Mesendoderm (in vitro differentiated cells): ENCODE measurements around the gene AFF1.
A peak's percentile ranks its signal among the peaks of the same experiment; 100 is the strongest.

Experiments
- DNase-seq: peaks from one replicate; pipeline ENCODE4 v3.0.0; 2013
- H2AK5ac ChIP-seq: 2 replicates; pipeline ENCODE4 v1.6.1; 2013; ENCODE audit warnings: low read length, inconsistent platforms
- H2BK120ac ChIP-seq: 2 replicates; pipeline ENCODE4 v1.6.1; 2013; ENCODE audit warnings: low read depth, mild to moderate bottlenecking, low read length, moderate library complexity, mixed read lengths
- H2BK15ac ChIP-seq: replicated peaks from 2 replicates; pipeline ENCODE4 v1.6.1; 2013; ENCODE audit warnings: low read depth, mild to moderate bottlenecking, moderate library complexity
- H2BK5ac ChIP-seq: 2 replicates; pipeline ENCODE4 v1.6.1; 2013; ENCODE audit warnings: low read length, inconsistent platforms
- H3K18ac ChIP-seq: 2 replicates; pipeline ENCODE4 v1.6.1; 2013; ENCODE audit warnings: mild to moderate bottlenecking, low read length, mixed read lengths
- H3K23ac ChIP-seq: one replicate; pipeline ENCODE4 v1.6.1; 2013; ENCODE audit warnings: low read length
- H3K27ac ChIP-seq: 2 replicates; pipeline ENCODE4 v1.5.1; 2013; ENCODE audit warnings: low read depth, mild to moderate bottlenecking, inconsistent platforms, low read length, moderate library complexity
- H3K27me3 ChIP-seq: 2 replicates; pipeline ENCODE4 v1.6.1; 2013; ENCODE audit warnings: low read length, control low read depth, mild to moderate bottlenecking, inconsistent platforms; ENCODE audit not compliant: insufficient read depth, poor library complexity
- H3K36me3 ChIP-seq: 2 replicates; pipeline ENCODE4 v1.6.1; 2013; ENCODE audit warnings: low read length, inconsistent platforms; ENCODE audit not compliant: control insufficient read depth, insufficient read depth
- H3K4ac ChIP-seq: one replicate; pipeline ENCODE4 v1.6.1; 2013; ENCODE audit warnings: low read depth, mild to moderate bottlenecking, low read length, moderate library complexity
- H3K4me1 ChIP-seq: 2 replicates; pipeline ENCODE4 v1.6.1; 2013; ENCODE audit warnings: low read depth, low read length, inconsistent platforms; ENCODE audit not compliant: control insufficient read depth
- H3K4me2 ChIP-seq: 2 replicates; pipeline ENCODE4 v1.6.1; 2013; ENCODE audit warnings: low read length
- H3K4me3 ChIP-seq: 2 replicates; pipeline ENCODE4 v1.5.1; 2013; ENCODE audit warnings: mild to moderate bottlenecking, low read length
- H3K56ac ChIP-seq: one replicate; pipeline ENCODE4 v1.6.1; 2013; ENCODE audit warnings: low read length
- H3K79me1 ChIP-seq: 2 replicates; pipeline ENCODE4 v1.6.1; 2013; ENCODE audit warnings: low read length, inconsistent platforms
- H3K79me2 ChIP-seq: 2 replicates; pipeline ENCODE4 v1.6.1; 2013; ENCODE audit warnings: mild to moderate bottlenecking, low read length; ENCODE audit not compliant: control insufficient read depth, insufficient read depth
- H3K9ac ChIP-seq: 2 replicates; pipeline ENCODE4 v1.6.1; 2013; ENCODE audit warnings: low read length, inconsistent platforms
- H4K5ac ChIP-seq: one replicate; pipeline ENCODE4 v1.6.1; 2013; ENCODE audit warnings: low read length
- H4K8ac ChIP-seq: one replicate; pipeline ENCODE4 v1.6.1; 2013; ENCODE audit warnings: low read depth, mild to moderate bottlenecking, control low read depth, low read length, moderate library complexity
- WGBS: extraction: QIAGEN DNeasy Blood & Tissue Kit; methylation state at CpG from one replicate; pipeline ENCODE4 v1.1.7; 2013; ENCODE audit warnings: low lambda C conversion rate, missing lambda C conversion rate; ENCODE audit not compliant: insufficient coverage; ENCODE audit errors: extremely low coverage; 5-methylcytosine and 5-hydroxymethylcytosine counted together

The AFF1 gene

DNA sequence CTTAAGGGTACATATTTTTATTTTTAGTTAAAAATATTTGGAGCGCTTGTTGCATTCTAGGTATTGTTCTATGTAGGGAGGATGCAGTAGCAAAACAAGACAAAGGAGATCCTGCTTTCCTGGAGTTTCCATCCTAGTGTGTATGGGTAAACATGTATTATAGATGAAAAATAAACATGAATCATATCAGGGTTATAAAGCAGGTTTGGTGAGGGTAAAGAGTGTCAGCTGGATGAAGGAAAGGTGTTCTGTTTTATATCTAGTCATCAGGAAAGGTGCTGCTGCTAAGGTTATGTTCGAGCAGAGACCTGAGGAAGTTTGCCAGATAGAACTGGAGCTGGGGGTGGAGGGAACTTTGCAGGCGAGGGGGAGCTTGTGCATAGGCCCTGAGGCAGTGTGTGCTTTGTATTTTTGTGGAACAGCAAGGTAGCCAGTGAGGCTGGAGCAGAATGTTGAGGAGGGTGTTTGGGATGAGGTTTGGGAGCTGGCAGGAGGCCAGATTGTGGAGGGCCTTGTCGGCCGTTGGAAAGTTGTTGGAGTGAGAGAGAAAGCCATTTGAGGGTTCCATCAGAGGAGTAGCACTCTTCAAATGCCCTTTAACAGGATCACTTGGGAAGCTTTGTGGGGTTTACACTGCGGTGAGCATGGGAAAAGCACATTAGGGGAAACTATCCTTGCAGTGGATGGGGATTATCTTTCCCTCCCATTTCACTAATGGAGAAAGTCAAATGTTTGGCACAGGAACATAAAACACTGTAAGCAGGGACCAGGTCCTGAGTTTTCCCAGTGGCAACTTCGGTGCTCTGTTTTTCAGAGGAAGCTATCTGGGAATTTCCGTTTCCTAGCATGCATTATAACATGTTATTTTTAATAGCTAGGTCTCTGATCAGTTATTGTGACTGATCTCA is 35.9 kb downstream of the AFF1 start:
- Histone ChIP-seq H3K56ac (no peak overlapping the region), H4K8ac (no peak overlapping the region), H3K9ac (no peak overlapping the region), H2AK5ac (no peak overlapping the region), H3K79me1 (peaks cover 11% of the 10 kb centered on the region), H2BK5ac (no peak overlapping the region), H3K4me2 (no peak overlapping the region), H3K36me3 (no peaks in the 10 kb centered on the region), H3K4me1 (peaks cover 10% of the 10 kb centered on the region), H2BK15ac (no peak overlapping the region), H3K23ac (no peak overlapping the region), H3K18ac (no peak overlapping the region), H3K27me3 (no peaks in the 10 kb centered on the region), H3K79me2 (peaks cover 10% of the 10 kb centered on the region), H3K4ac (no peak overlapping the region), H2BK120ac (no peak overlapping the region), H3K4me3 (no peak overlapping the region), H4K5ac (no peak overlapping the region), H3K27ac (no peak overlapping the region)
- DNase-seq, result no peak
- no CpG with 5 or more reads among the region's 8 CpGs for WGBS

GRCh38 chr4:86971355-86971683 is 36.5 kb downstream of the AFF1 start:
- no peak overlapping the region for H3K23ac ChIP-seq
- DNase-seq, result no peak
- H3K27ac ChIP-seq, result no peak overlapping the region
- peaks cover 15% of the 10 kb centered on the region for H3K79me1 ChIP-seq
- no peak overlapping the region for H4K8ac ChIP-seq
- H2BK120ac ChIP-seq, result no peak overlapping the region
- no peak overlapping the region for H3K18ac ChIP-seq
- no peak overlapping the region for H4K5ac ChIP-seq
- no peak overlapping the region for H3K4me2 ChIP-seq
- H2AK5ac ChIP-seq, result no peak overlapping the region
- H2BK15ac ChIP-seq, result no peak overlapping the region
- H3K4ac ChIP-seq, result no peak overlapping the region
- no peaks in the 10 kb centered on the region for H3K27me3 ChIP-seq
- H3K79me2 ChIP-seq, result peaks cover 10% of the 10 kb centered on the region
- no peak overlapping the region for H2BK5ac ChIP-seq
- peaks cover 5% of the 10 kb centered on the region for H3K4me1 ChIP-seq
- H3K36me3 ChIP-seq, result no peaks in the 10 kb centered on the region
- no peak overlapping the region for H3K9ac ChIP-seq
- H3K4me3 ChIP-seq, result no peak overlapping the region
- no peak overlapping the region for H3K56ac ChIP-seq

DNA sequence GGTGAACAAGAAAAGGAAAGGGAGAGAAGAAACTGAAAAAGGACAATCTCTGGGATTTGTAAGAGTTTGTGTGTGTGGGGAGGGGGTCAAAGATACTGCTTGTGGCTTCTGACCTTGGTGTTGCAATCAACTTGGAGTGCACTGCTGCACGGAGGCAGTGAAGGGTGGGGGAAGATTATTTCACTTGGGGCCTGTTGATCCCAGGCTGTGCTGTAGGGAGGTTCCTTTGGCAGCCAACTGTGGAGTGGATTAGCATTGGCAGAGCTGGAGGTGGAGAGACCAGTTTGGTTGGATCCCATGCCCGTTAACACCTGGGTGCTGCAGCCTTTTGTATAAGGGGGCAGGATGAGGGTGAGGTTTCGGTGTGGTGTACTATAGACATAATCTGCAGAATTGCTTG is 38.2 kb downstream of the AFF1 start:
- Histone ChIP-seq H3K79me1 (peaks cover 13% of the 10 kb centered on the region), H2BK120ac (no peak overlapping the region), H3K18ac (no peak overlapping the region), H3K36me3 (no peaks in the 10 kb centered on the region), H3K27me3 (no peaks in the 10 kb centered on the region), H3K79me2 (peaks cover 13% of the 10 kb centered on the region), H3K23ac (peak overlapping the region; percentile 32), H3K4me3 (no peak overlapping the region), H4K8ac (no peak overlapping the region), H3K9ac (peak overlapping the region; percentile 24), H4K5ac (no peak overlapping the region), H2BK15ac (no peak overlapping the region), H3K4me1 (peaks cover 8% of the 10 kb centered on the region), H3K4ac (no peak overlapping the region), H2AK5ac (no peak overlapping the region), H2BK5ac (no peak overlapping the region), H3K27ac (no peak overlapping the region), H3K56ac (peak overlapping the region; percentile 20), H3K4me2 (no peak overlapping the region)
- no CpG with 5 or more reads among the region's 3 CpGs for WGBS
- peak; percentile 39 for DNase-seq

DNA sequence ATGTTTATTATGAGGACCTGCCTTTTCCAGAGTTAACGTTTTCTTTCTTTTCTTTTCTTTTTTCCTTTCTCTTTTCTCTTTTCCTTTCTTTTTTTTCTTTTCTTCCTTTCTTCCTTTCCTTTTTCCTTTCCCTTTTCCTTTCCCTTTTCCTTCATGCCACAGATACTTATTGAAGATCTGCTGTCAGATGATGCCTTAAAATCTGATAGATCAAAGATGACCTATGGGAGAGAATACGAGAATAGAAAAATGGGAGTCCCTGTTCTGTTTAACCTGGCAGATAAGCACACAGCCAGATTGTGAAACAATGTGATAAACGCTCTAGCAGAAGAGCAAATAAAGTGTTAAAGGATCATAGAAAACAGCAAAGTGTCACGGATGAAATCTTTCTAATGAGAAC is 38.9 kb downstream of the AFF1 start:
- Histone ChIP-seq H3K4ac (no peak overlapping the region), H3K79me1 (peaks cover 12% of the 10 kb centered on the region), H4K5ac (no peak overlapping the region), H2BK15ac (no peak overlapping the region), H3K36me3 (no peaks in the 10 kb centered on the region), H2BK120ac (no peak overlapping the region), H3K9ac (no peak overlapping the region), H3K18ac (no peak overlapping the region), H4K8ac (no peak overlapping the region), H3K27me3 (no peaks in the 10 kb centered on the region), H3K56ac (no peak overlapping the region), H3K27ac (no peak overlapping the region), H3K23ac (no peak overlapping the region), H3K4me1 (peaks cover 8% of the 10 kb centered on the region), H2AK5ac (no peak overlapping the region), H3K79me2 (peaks cover 13% of the 10 kb centered on the region), H2BK5ac (no peak overlapping the region), H3K4me2 (no peak overlapping the region), H3K4me3 (no peak overlapping the region)
- DNase-seq, result no peak
- WGBS, result no CpG with 5 or more reads among the region's 4 CpGs

DNA sequence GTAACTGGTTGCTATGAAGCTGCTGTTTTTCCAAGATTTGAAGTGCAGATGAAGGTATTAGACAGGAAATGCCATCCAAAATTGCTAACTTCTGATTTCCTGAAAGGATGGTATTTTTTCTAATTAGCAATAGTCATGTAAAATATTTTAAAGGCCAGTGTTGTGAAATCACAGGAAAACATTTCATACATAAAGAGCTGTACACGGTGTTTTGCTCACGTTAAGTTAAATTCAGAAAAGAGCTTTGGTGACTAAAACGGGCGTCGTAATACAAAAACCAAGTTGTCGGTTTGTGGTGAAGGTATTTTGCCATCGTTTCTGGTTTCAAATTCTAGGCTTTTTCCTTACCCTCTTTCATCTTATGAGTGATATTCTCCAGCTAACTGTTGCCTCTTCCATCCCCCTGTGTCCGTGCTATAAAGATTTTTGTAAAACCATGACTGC is 39.8 kb downstream of the AFF1 start:
- Histone ChIP-seq H3K56ac (no peak overlapping the region), H2BK5ac (no peak overlapping the region), H3K4me2 (no peak overlapping the region), H3K27me3 (no peaks in the 10 kb centered on the region), H2BK120ac (no peak overlapping the region), H2BK15ac (no peak overlapping the region), H3K23ac (no peak overlapping the region), H3K9ac (no peak overlapping the region), H4K8ac (no peak overlapping the region), H3K18ac (no peak overlapping the region), H3K36me3 (no peaks in the 10 kb centered on the region), H3K4ac (no peak overlapping the region), H3K79me1 (peaks cover 12% of the 10 kb centered on the region), H4K5ac (no peak overlapping the region), H3K79me2 (peaks cover 13% of the 10 kb centered on the region), H3K4me3 (no peak overlapping the region), H2AK5ac (no peak overlapping the region), H3K4me1 (peaks cover 8% of the 10 kb centered on the region), H3K27ac (no peak overlapping the region)
- no peak for DNase-seq
- no CpG with 5 or more reads among the region's 8 CpGs for WGBS

- 100% methylated on average over 2 of the region's 2 CpGs for WGBS
- no peak overlapping the region for H2BK120ac ChIP-seq
- no peak overlapping the region for H3K4ac ChIP-seq
- H3K27ac ChIP-seq, result no peak overlapping the region
- H2BK15ac ChIP-seq, result no peak overlapping the region
- no peak overlapping the region for H3K4me3 ChIP-seq
- no peak overlapping the region for H3K18ac ChIP-seq
- no peak overlapping the region for H3K23ac ChIP-seq
- no peaks in the 10 kb centered on the region for H3K36me3 ChIP-seq
- H3K4me2 ChIP-seq, result no peak overlapping the region
- H3K56ac ChIP-seq, result no peak overlapping the region
- H3K4me1 ChIP-seq, result peaks cover 8% of the 10 kb centered on the region
- H4K5ac ChIP-seq, result no peak overlapping the region
- H2BK5ac ChIP-seq, result no peak overlapping the region
- H4K8ac ChIP-seq, result no peak overlapping the region
- H3K9ac ChIP-seq, result no peak overlapping the region
- peaks cover 12% of the 10 kb centered on the region for H3K79me1 ChIP-seq
- DNase-seq, result no peak
- peaks cover 13% of the 10 kb centered on the region for H3K79me2 ChIP-seq
- H3K27me3 ChIP-seq, result no peaks in the 10 kb centered on the region
- H2AK5ac ChIP-seq, result no peak overlapping the region
Observed at GRCh38 chr4:86975927-86976326, 41.1 kb downstream of the AFF1 start.
